HEK293 (cell line): Measurements from ENCODE around the gene PSMD8.

ENCODE experiments used
- EGR2 ChIP-seq: fragments of 450-650 bp; formaldehyde crosslinking; IDR thresholded peaks from 2 replicates; pipeline ENCODE4 v1.5.1; 2016; ENCODE audit warnings: low read depth, missing biosample characterization, missing genetic modification characterization
- HOXC10 ChIP-seq: sonication (generic); formaldehyde crosslinking; IDR thresholded peaks from 2 replicates; pipeline ENCODE4 v1.8.1; 2023; ENCODE audit warnings: mild to moderate bottlenecking, missing genetic modification reagents
- PRDM10 ChIP-seq: fragments of 450-650 bp; formaldehyde crosslinking; IDR thresholded peaks from 2 replicates; pipeline ENCODE4 v1.5.1; 2016; ENCODE audit warnings: missing biosample characterization, missing genetic modification characterization
- PRDM4 ChIP-seq: fragments of 450-650 bp; formaldehyde crosslinking; IDR thresholded peaks from 2 replicates; pipeline ENCODE4 v1.5.1; 2017; ENCODE audit warnings: missing biosample characterization, missing genetic modification characterization
- REST ChIP-seq: fragments of 450-650 bp; formaldehyde crosslinking; IDR thresholded peaks from 2 replicates; pipeline ENCODE4 v1.5.1; 2016; ENCODE audit warnings: missing biosample characterization, missing genetic modification characterization
- SP2 ChIP-seq: fragments of 450-650 bp; formaldehyde crosslinking; IDR thresholded peaks from 2 replicates; pipeline ENCODE4 v1.5.1; 2016; ENCODE audit warnings: missing biosample characterization, missing genetic modification characterization
- ZNF10 ChIP-seq: fragments of 450-650 bp; formaldehyde crosslinking; IDR thresholded peaks from 2 replicates; pipeline ENCODE4 v1.5.1; 2017; ENCODE audit warnings: missing biosample characterization, missing genetic modification characterization
- ZNF138 ChIP-seq: fragments of 450-650 bp; formaldehyde crosslinking; IDR thresholded peaks from 2 replicates; pipeline ENCODE4 v1.5.1; 2016; ENCODE audit warnings: missing biosample characterization, missing genetic modification characterization, borderline replicate concordance
- ZNF223 ChIP-seq: fragments of 450-650 bp; formaldehyde crosslinking; IDR thresholded peaks from 2 replicates; pipeline ENCODE4 v1.5.1; 2016; ENCODE audit warnings: missing biosample characterization, missing genetic modification characterization
- ZNF266 ChIP-seq: fragments of 450-650 bp; formaldehyde crosslinking; IDR thresholded peaks from 2 replicates; pipeline ENCODE4 v1.5.1; 2016; ENCODE audit warnings: missing biosample characterization, missing genetic modification characterization, low read depth
- ZNF274 ChIP-seq, 2 experiments: fragments of 200-500 bp in 1 of 2; fragments of 450-650 bp in 1 of 2; sonication (Bioruptor generic) in 1 of 2; formaldehyde crosslinking in 1 of 2; IDR thresholded peaks; 2 replicates each; pipeline versions ENCODE4 v1.5.1 to v1.6.1; 2014 to 2016; ENCODE audit warnings: borderline replicate concordance in 1 of 2, inconsistent platforms in 1 of 2, low read length in 1 of 2, missing biosample characterization in 1 of 2, missing genetic modification characterization in 1 of 2
- ZNF341 ChIP-seq: fragments of 450-650 bp; formaldehyde crosslinking; IDR thresholded peaks from 2 replicates; pipeline ENCODE4; 2016; ENCODE audit warnings: low read depth, missing biosample characterization, missing genetic modification characterization
- ZNF398 ChIP-seq: fragments of 450-650 bp; formaldehyde crosslinking; IDR thresholded peaks from 2 replicates; pipeline ENCODE4 v1.5.1; 2017; ENCODE audit warnings: missing biosample characterization, missing genetic modification characterization
- ZNF433 ChIP-seq: fragments of 450-650 bp; formaldehyde crosslinking; IDR thresholded peaks from 2 replicates; pipeline ENCODE4 v1.5.1; 2016; ENCODE audit warnings: missing biosample characterization, missing genetic modification characterization, low read depth
- ZNF530 ChIP-seq: fragments of 450-650 bp; formaldehyde crosslinking; IDR thresholded peaks from 2 replicates; pipeline ENCODE4 v1.5.1; 2016; ENCODE audit warnings: low read depth, missing biosample characterization, missing genetic modification characterization
- ZNF548 ChIP-seq: fragments of 450-650 bp; formaldehyde crosslinking; IDR thresholded peaks from 2 replicates; pipeline ENCODE4 v1.5.1; 2016; ENCODE audit warnings: missing biosample characterization, missing genetic modification characterization
- ZNF549 ChIP-seq: fragments of 450-650 bp; IDR thresholded peaks from 2 replicates; pipeline ENCODE4 v1.5.1; 2018; ENCODE audit warnings: missing biosample characterization, missing genetic modification characterization, mild to moderate bottlenecking, inconsistent platforms, moderate library complexity
- ZNF555 ChIP-seq: fragments of 450-650 bp; formaldehyde crosslinking; conservative IDR thresholded peaks from 2 replicates; pipeline ENCODE4 v1.5.1; 2017; ENCODE audit warnings: missing biosample characterization, mild to moderate bottlenecking, missing genetic modification characterization, inconsistent platforms
- ZNF580 ChIP-seq: fragments of 450-650 bp; formaldehyde crosslinking; IDR thresholded peaks from 2 replicates; pipeline ENCODE4 v1.5.1; 2016; ENCODE audit warnings: missing biosample characterization, missing genetic modification characterization
- ZNF624 ChIP-seq: fragments of 450-650 bp; formaldehyde crosslinking; IDR thresholded peaks from 2 replicates; pipeline ENCODE4 v1.5.1; 2017; ENCODE audit warnings: missing biosample characterization, missing genetic modification characterization
- ZNF629 ChIP-seq: fragments of 450-650 bp; formaldehyde crosslinking; IDR thresholded peaks from 2 replicates; pipeline ENCODE4 v1.5.1; 2017; ENCODE audit warnings: missing biosample characterization, missing genetic modification characterization
- ZNF654 ChIP-seq: fragments of 450-650 bp; formaldehyde crosslinking; IDR thresholded peaks from 2 replicates; pipeline ENCODE4 v1.5.1; 2016; ENCODE audit warnings: low read depth, missing biosample characterization, missing genetic modification characterization
- ZNF658 ChIP-seq: fragments of 450-650 bp; formaldehyde crosslinking; IDR thresholded peaks from 2 replicates; pipeline ENCODE4; 2016; ENCODE audit warnings: missing biosample characterization, missing genetic modification characterization
- ZNF660 ChIP-seq: fragments of 450-650 bp; IDR thresholded peaks from 2 replicates; pipeline ENCODE4 v1.5.1; 2018; ENCODE audit warnings: missing biosample characterization, mild to moderate bottlenecking, missing genetic modification characterization
- ZNF677 ChIP-seq: fragments of 450-650 bp; IDR thresholded peaks from 2 replicates; pipeline ENCODE4 v1.5.0; 2018; ENCODE audit warnings: missing biosample characterization, mild to moderate bottlenecking, missing genetic modification characterization, moderate library complexity
- ZNF747 ChIP-seq: fragments of 450-650 bp; formaldehyde crosslinking; IDR thresholded peaks from 2 replicates; pipeline ENCODE4 v1.5.1; 2016; ENCODE audit warnings: missing biosample characterization, missing genetic modification characterization
- ZSCAN23 ChIP-seq: fragments of 450-650 bp; formaldehyde crosslinking; IDR thresholded peaks from 2 replicates; pipeline ENCODE4 v1.5.1; 2016; ENCODE audit warnings: missing biosample characterization, missing genetic modification characterization

PSMD8 gene

GRCh38 chr19:38335949-38336637 is 38.3 kb upstream of the PSMD8 start (continued):
- TF ChIP-seq ZNF654 (tag by site-specific recombination) (no peak), ZSCAN23 (tag by site-specific recombination) (no peak), REST (peak; percentile 74), ZNF10 (tag by site-specific recombination) (peak; percentile 59; the same call in 1 of the 2 replicates), HOXC10 (CRISPR knock-in tag) (no peak), ZNF274 (IDR thresholded peaks at IDR 0.05; ENCODE audit: low read length) (no peak), ZNF274 (tag by site-specific recombination; IDR thresholded peaks at IDR 0.05; ENCODE audit: borderline replicate concordance) (no peak), ZNF660 (tag by site-specific recombination) (no peak), ZNF548 (tag by site-specific recombination) (no peak; the same call in 1 of the 2 replicates), PRDM10 (tag by site-specific recombination) (no peak), ZNF658 (tag by site-specific recombination) (no peak), ZNF747 (tag by site-specific recombination) (no peak), ZNF138 (tag by site-specific recombination) (no peak), ZNF530 (tag by site-specific recombination) (peak; percentile 33; the same call in 1 of the 2 replicates), ZNF629 (tag by site-specific recombination) (no peak; the same call in 1 of the 2 replicates), ZNF624 (tag by site-specific recombination) (no peak), ZNF398 (peak; percentile 97), ZNF555 (tag by site-specific recombination) (no peak), ZNF266 (tag by site-specific recombination) (peak; percentile 71; the same call in 1 of the 2 replicates), ZNF580 (no peak), PRDM4 (tag by site-specific recombination) (peak; percentile 68), ZNF341 (tag by site-specific recombination) (no peak; the same call in 1 of the 2 replicates), ZNF223 (peak; percentile 100), EGR2 (tag by site-specific recombination) (peak; percentile 91), SP2 (tag by site-specific recombination) (peak; percentile 90), ZNF677 (tag by site-specific recombination) (no peak), ZNF549 (tag by site-specific recombination) (no peak), ZNF433 (no peak)
